22Rv1 (cell line): Measurements from ENCODE around the gene TMED10.

Experiments used
- CTCF ChIP-seq: fragments of 450-650 bp; IDR thresholded peaks from 2 replicates; pipeline ENCODE4 v1.5.1; 2017; ENCODE audit warnings: mild to moderate bottlenecking
- ZFX ChIP-seq: fragments of 450-650 bp; IDR thresholded peaks from 2 replicates; pipeline ENCODE4 v1.6.1; 2017; ENCODE audit warnings: antibody characterized with exemption, borderline replicate concordance

- peak; percentile 73 for TF ChIP-seq CTCF
- TF ChIP-seq ZFX = no peak
Measured at GRCh38 chr14:75132382-75133086, 43.9 kb downstream of the TMED10 start.
